GM13976 (cell line): ENCODE measurements around the gene MIOX.

Source experiments
- DNase-seq: peaks from one replicate; pipeline ENCODE4 v3.0.0; 2012; ENCODE audit warnings: low spot score
- in situ Hi-C: fragments of 300-500 bp; cut with MboI; formaldehyde crosslinking; loops from one replicate; pipeline ENCODE4 v1.12.0; 2022; ENCODE audit warnings: low sequenced_read_pairs, mixed read lengths, inconsistent platforms; ENCODE audit not compliant: unreplicated experiment
- TF ChIP-seq, protein P1 (sequence below): IDR thresholded peaks from 2 replicates; pipeline ENCODE4 v1.5.1; 2012; ENCODE audit warnings: borderline replicate concordance, mild to moderate bottlenecking; ENCODE audit not compliant: insufficient read depth; ENCODE audit errors: extremely low read depth, missing control alignments, control extremely low read depth

The MIOX gene

DNA sequence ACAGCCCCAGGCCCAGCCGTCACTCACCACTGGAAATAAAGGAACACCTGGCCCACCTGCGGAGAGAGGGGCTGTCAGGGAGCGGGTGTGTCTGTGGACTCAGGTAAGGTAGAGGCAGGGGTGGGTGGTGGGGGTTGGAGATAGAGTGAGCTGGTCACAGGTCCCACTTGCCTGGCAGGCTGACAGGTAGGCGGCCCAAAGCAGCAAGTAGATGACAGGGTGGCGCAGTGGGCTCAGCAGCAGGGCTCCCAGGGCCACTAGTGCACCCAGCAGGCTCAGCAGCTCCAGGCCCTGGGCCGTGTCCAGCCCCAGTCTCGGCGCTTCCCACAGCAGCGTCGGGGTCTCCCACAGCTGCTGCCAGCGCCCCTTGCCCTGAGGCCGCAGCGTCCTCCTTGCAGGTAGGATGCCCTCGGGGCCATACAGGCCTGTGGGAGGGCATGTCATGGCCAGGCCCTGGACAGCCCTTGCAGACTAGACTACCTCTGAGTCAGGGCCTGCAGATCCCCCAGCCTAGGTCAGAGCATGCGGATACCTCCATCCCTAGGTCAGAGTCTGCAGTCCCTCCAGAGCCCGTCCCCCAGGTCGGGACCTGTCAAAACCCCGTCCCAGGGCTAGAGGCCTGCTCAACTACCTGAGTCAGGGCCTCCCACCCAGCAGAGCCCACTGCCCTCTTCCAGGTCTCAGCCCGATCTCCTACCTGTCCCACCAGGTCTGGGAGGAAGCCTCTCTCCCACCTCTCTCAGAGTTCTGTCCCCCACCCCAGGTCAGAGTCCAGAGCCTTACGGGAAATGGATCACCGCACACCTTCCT is 20.2 kb downstream of the MIOX start:
- no peak for DNase-seq
- TF ChIP-seq, protein P1, sequence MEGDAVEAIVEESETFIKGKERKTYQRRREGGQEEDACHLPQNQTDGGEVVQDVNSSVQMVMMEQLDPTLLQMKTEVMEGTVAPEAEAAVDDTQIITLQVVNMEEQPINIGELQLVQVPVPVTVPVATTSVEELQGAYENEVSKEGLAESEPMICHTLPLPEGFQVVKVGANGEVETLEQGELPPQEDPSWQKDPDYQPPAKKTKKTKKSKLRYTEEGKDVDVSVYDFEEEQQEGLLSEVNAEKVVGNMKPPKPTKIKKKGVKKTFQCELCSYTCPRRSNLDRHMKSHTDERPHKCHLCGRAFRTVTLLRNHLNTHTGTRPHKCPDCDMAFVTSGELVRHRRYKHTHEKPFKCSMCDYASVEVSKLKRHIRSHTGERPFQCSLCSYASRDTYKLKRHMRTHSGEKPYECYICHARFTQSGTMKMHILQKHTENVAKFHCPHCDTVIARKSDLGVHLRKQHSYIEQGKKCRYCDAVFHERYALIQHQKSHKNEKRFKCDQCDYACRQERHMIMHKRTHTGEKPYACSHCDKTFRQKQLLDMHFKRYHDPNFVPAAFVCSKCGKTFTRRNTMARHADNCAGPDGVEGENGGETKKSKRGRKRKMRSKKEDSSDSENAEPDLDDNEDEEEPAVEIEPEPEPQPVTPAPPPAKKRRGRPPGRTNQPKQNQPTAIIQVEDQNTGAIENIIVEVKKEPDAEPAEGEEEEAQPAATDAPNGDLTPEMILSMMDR = no peak
- in situ Hi-C loops = no loop called here

- TF ChIP-seq, protein P1 = no peak
- DNase-seq = peak; percentile 98
- in situ Hi-C loops = no loop called here
These were observed 20.8 kb downstream of the MIOX start, which contains the start of gene LMF2 for GRCh38 chr22:50507421-50507990. LMF2 (minus strand) TSS chr22:50507702; CDS start chr22:50507675, 27 bp downstream.

- DNase-seq = peak; percentile 100
- in situ Hi-C loops = no loop called here
- TF ChIP-seq, protein P1 = no peak
These were observed 21.6 kb downstream of the MIOX start, which contains the start of gene NCAPH2 for GRCh38 chr22:50507991-50508884. NCAPH2 (plus strand) TSS chr22:50508224; CDS start chr22:50508338, 114 bp downstream.

DNA sequence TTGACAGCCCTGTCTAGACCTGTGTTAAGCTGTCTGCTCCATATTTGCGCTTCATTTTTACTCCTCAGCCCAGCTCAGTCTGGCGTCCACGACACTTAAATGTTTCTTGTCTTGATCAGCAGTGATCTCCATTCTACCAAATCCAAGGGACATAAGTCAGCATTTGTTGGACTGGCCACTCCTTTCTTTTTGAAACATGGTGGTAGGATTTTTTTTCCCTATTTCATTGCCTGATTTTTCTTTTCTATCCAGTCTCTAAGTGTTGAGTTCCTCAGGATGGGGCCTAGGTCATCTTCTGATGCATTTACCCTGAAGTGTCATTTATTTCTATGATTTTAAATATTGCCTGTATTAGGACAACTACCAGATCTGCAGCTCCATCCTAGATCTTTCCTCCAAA is 22.2 kb downstream of the MIOX start:
- in situ Hi-C loops = no loop called here
- TF ChIP-seq, protein P1 = no peak
- no peak for DNase-seq

GRCh38 chr22:50513175-50513574 is 26.5 kb downstream of the MIOX start:
- DNase-seq = no peak
- TF ChIP-seq, protein P1 = no peak
- in situ Hi-C loops = no loop called here

DNA sequence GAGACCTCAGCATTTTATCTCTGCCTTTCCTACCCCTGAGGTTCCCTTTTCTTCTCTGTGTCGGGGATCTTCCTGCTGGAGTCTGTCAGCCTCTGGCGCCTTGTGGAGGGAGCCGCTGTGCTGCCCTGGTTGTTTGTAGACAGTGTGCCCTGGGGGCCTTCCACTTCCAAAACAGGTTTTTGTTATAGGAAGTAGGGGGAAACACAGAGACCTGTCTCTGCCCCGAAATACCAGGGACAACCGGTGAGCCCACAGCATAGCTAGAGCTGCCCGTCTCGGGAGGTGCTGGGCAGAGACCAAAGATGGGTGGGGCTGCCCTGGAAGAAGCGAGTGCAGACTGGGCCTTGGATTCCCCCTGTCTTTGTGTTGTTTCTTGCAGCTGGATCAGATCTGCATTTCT is 29.4 kb downstream of the MIOX start:
- TF ChIP-seq, protein P1 = no peak
- in situ Hi-C loops = no loop called here
- DNase-seq = no peak
